ENCODE data around the gene CIRBP. TPM values are rescaled to one million over a fixed set of nuclear protein-coding genes. Genes with fewer than 3 reads are reported as not detected.

CIRBP gene
- total and polyA plus RNA-seq, 2 donors (not counting 1 experiment from before 2014, with no cell fraction given), result 643 to 1,164 TPM

DNA sequence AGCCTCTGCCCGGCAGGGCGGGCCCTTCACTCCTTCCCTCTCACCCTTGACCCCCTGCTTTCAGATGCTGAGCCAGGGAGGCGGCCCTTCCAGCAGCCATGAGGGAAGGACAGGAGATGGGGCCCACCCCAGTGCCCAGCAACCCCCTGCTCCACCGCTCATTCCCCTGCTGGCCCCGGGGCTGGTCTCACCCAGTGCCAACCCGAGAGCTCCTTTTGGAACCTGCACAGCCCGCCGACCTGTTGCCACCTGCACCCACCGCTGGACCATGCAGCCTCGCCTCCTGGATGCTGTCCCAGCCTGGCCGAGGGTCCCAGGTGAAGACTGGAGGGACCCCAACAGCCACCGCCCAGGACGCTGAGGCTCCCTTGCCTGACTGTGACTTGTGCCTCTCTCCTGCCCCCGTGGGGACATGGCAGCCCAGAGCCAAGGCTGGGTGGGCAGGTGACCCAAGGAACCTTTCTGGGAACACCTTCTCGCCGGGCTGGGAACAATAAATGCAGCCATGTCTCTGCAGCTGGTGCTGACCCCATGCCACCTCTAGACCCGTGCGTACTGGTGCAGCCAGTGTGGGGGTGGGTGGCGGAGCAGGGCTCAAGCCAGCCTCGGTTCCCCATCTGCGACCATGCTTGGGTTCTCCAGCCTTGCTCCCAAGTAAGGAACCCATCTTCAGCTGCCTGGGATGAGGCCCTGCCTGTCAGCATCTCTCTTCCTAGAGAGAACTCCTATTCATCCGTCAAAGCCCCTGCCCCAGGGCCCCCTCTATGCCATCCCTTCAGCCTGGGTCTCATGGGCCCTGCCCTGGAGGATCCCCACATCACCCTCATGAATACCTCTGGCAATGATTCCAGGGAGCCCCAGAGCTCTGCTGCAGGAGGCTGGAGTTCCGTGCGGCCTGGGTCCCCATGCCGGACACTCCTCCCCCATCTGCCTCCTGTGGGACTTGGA, 9.9 kb downstream of the CIRBP start:
- no peak for DNase-seq
- no peak overlapping the region for H3K9ac ChIP-seq (ENCODE audit: low read length)
- WGBS (ENCODE audit: insufficient coverage), result 97% methylated on average over 25 of the region's 25 CpGs
- no peaks in the 10 kb centered on the region for H3K9me3 Mint-ChIP-seq (ENCODE audit: insufficient read depth)
- peaks cover 19% of the 10 kb centered on the region for H3K4me1 Mint-ChIP-seq
- H3K4me3 ChIP-seq (ENCODE audit: control extremely low read depth in 1 of 5, extremely low read depth in 1 of 5, insufficient read depth in 1 of 5, low read depth in 2 of 5, low read length in 4 of 5), result no peak overlapping the region
- intact Hi-C loops (cut with micrococcal nuclease), result loop anchor here (1.0 to 2.0 kb wide), 3 partner anchors 66 to 128 kb away; partner anchors contain the start of gene DAZAP1
- no peak overlapping the region for H3K27ac Mint-ChIP-seq
- H3K4me1 ChIP-seq (ENCODE audit: control insufficient read depth in 2 of 2, insufficient read depth in 2 of 2, low read length in 2 of 2), result peaks cover 18 to 29% of the 10 kb centered on the region in 2 donors
- H2AFZ ChIP-seq (ENCODE audit: insufficient read depth, low read depth, low read length, poor library complexity, severe bottlenecking), result no peak overlapping the region
- peaks cover 0 to 25% of the 10 kb centered on the region in 2 experiments for H3K36me3 ChIP-seq (replicated peaks in 1 of 2; ENCODE audit: control extremely low read depth in 1 of 2, control insufficient read depth in 1 of 2, extremely low read depth in 1 of 2, insufficient read depth in 2 of 2, low read length in 1 of 2)
- no peak overlapping the region for H3K27ac ChIP-seq (ENCODE audit: low read length in 2 of 2)
- H3K79me2 ChIP-seq (ENCODE audit: control insufficient read depth, insufficient read depth, low read length), result peaks cover 41% of the 10 kb centered on the region
- peaks cover 0 to 9% (median 4%) of the 10 kb centered on the region in 4 experiments for H3K27me3 ChIP-seq (replicated peaks in 1 of 4; ENCODE audit: control extremely low read depth in 1 of 4, control insufficient read depth in 3 of 4, insufficient read depth in 4 of 4, low read length in 3 of 4)
- TF ChIP-seq, protein P1, sequence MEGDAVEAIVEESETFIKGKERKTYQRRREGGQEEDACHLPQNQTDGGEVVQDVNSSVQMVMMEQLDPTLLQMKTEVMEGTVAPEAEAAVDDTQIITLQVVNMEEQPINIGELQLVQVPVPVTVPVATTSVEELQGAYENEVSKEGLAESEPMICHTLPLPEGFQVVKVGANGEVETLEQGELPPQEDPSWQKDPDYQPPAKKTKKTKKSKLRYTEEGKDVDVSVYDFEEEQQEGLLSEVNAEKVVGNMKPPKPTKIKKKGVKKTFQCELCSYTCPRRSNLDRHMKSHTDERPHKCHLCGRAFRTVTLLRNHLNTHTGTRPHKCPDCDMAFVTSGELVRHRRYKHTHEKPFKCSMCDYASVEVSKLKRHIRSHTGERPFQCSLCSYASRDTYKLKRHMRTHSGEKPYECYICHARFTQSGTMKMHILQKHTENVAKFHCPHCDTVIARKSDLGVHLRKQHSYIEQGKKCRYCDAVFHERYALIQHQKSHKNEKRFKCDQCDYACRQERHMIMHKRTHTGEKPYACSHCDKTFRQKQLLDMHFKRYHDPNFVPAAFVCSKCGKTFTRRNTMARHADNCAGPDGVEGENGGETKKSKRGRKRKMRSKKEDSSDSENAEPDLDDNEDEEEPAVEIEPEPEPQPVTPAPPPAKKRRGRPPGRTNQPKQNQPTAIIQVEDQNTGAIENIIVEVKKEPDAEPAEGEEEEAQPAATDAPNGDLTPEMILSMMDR (IDR thresholded peaks at IDR 0.05), result no peak
- TF ChIP-seq EZH2 (IDR thresholded peaks at IDR 0.05; ENCODE audit: borderline replicate concordance, insufficient read depth, low read depth, low read length, poor library complexity, severe bottlenecking), result no peak
- no peaks in the 10 kb centered on the region for H3K27me3 Mint-ChIP-seq
- no peak overlapping the region for H3K4me3 Mint-ChIP-seq
- CTCF ChIA-PET, result interaction anchor here (0.8 to 2.4 kb wide), 16 partner anchors 10 to 547 kb away, joined by 3 to 37 read pairs (median 4); partner anchors contain the start of genes CIRBP and WDR18
- peaks cover 51% of the 10 kb centered on the region for H4K20me1 ChIP-seq (ENCODE audit: control insufficient read depth, insufficient read depth, low read length, poor library complexity, severe bottlenecking)
- no peak overlapping the region for H3K4me2 ChIP-seq (replicated peaks; ENCODE audit: low read depth, low read length, poor library complexity, severe bottlenecking)
- POLR2A ChIA-PET, result interaction anchor here (0.5 to 1.0 kb wide), 5 partner anchors 10 to 280 kb away, joined by 3 to 8 read pairs (median 5); partner anchors contain the start of genes CIRBP and NDUFS7
- peaks cover 0 to 2% (median 0%) of the 10 kb centered on the region in 3 donors for H3K9me3 ChIP-seq (ENCODE audit: control extremely low read depth in 1 of 3, control insufficient read depth in 2 of 3, insufficient read depth in 1 of 3, low read length in 2 of 3)
- no peak for ATAC-seq (ENCODE audit: low read depth)
